Effector memory CD8-positive, alpha-beta T cell (primary cell): Measurements from ENCODE around the gene PITPNC1.
"Not testable (repeated sequence)": the region's sequence is repeated elsewhere in the genome, so short reads cannot be mapped to it uniquely, and the experiment has no call there.

ENCODE experiments used
- ATAC-seq: fragments of 150-1000 bp; cut with Tn5 transposase; replicated peaks from 2 replicates; pipeline ENCODE4 v1.10.0; 2021; ENCODE audit warnings: mild to moderate bottlenecking, moderate library complexity
- DNase-seq, 3 experiments: peaks; one replicate each; pipeline ENCODE4 v3.0.0; 2021
- H3K27ac Mint-ChIP-seq, 2 donors: one replicate each; pipeline ENCODE4 v1.8.0; 2022; ENCODE audit warnings: mild to moderate bottlenecking in 2 of 2, mixed read lengths in 2 of 2, moderate library complexity in 2 of 2
- H3K27me3 Mint-ChIP-seq, 2 donors: one replicate each; pipeline ENCODE4 v1.8.0; 2022; ENCODE audit warnings: mixed read lengths in 2 of 2
- H3K36me3 Mint-ChIP-seq: one replicate; pipeline ENCODE4 v1.8.0; 2022; ENCODE audit warnings: mild to moderate bottlenecking, moderate library complexity, mixed read lengths; ENCODE audit not compliant: insufficient read depth
- H3K4me1 Mint-ChIP-seq, 2 donors: one replicate each; pipeline ENCODE4 v1.8.0; 2022; ENCODE audit warnings: low read depth in 2 of 2, mixed read lengths in 2 of 2
- H3K4me3 Mint-ChIP-seq, 2 donors: one replicate each; pipeline ENCODE4 v1.8.0; 2022; ENCODE audit warnings: mild to moderate bottlenecking in 2 of 2, mixed read lengths in 2 of 2, moderate library complexity in 2 of 2
- H3K9me3 Mint-ChIP-seq, 2 donors: one replicate each; pipeline ENCODE4 v1.8.0; 2022; ENCODE audit warnings: mixed read lengths in 2 of 2

Gene PITPNC1

DNA sequence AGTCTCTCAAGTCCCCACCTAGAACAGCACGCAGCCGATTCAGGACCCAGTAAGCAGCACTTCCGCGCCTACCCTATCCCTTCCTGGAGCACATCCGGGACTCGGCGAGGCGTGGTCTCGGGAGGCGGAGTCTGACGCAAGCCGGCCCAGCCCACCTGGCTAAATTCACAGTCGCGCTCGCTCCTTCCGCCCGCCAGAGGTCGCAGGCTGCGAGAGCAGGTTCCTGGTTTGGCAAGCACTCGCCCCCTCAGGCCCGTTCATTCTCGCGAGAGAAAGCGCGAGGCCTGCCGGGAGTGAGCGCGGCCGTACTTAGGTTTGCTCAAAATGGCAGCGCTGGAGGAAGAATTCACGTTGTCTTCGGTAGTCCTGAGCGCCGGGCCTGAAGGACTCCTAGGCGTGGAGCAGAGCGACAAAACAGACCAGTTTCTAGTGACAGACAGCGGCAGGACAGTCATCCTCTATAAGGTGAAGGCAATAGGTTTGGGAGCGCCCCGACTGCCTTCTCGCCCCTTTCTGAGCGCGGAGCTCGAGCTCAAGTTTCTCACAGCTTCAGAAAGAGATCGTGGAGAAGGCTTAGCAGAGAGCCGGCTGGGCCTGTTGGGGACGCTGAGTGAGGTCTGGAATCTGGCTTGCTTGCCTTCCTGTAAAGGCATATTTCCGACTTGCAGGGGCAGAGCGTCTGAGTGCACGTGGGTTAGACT is 340.7 kb downstream of the PITPNC1 start, which contains the start of gene NOL11:
NOL11 (plus strand) TSS at position 313 of the 701 bp plus-strand sequence; CDS start at position 325, 12 bp downstream.
- H3K27me3 Mint-ChIP-seq, result peaks cover 0 to 6% of the 10 kb centered on the region in 2 donors
- DNase-seq, result peak; percentile 99
- H3K9me3 Mint-ChIP-seq, result no peaks in the 10 kb centered on the region
- peaks cover 53% of the 10 kb centered on the region for H3K36me3 Mint-ChIP-seq
- peak; percentile 90 for ATAC-seq
- H3K4me1 Mint-ChIP-seq, result peaks cover 10 to 18% of the 10 kb centered on the region in 2 donors
- peak within 1 kb of the TSS; percentile 99 to 100 for H3K4me3 Mint-ChIP-seq
- H3K27ac Mint-ChIP-seq, result peak within 1 kb of the TSS; percentile 99

- peak; percentile 22 for ATAC-seq
- peak overlapping the region; percentile 99 for H3K27ac Mint-ChIP-seq
- H3K36me3 Mint-ChIP-seq, result peaks cover 59% of the 10 kb centered on the region
- peak overlapping the region; percentile 99 to 100 for H3K4me3 Mint-ChIP-seq
- peaks cover 10 to 18% of the 10 kb centered on the region in 2 donors for H3K4me1 Mint-ChIP-seq
- no peaks in the 10 kb centered on the region for H3K9me3 Mint-ChIP-seq
- H3K27me3 Mint-ChIP-seq, result no peaks in the 10 kb centered on the region
- DNase-seq, result peak in 2 of 3 experiments; percentile 18 to 23
Measured at GRCh38 chr17:67718325-67718941, 341.4 kb downstream of the PITPNC1 start.

DNA sequence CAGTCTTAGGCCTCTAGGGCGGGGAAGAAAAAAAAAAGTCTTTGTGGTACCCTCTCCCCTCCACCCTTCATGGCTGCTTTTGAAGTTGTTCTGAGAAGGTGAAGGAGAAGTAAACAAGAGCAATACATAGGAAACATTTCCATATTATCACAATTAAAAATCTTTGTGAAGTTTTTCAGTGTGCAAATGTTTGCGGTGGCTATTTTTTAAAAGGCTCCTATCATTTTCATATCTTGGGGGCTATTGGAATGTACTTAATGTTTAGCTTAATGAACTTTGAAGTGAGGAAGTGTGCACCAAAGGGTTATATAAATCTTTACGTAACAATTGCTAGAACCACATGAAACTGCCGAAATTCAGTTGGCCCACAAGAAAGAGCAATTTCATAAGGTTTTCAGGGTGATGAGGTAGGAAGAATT is 348.3 kb downstream of the PITPNC1 start:
- no peak for ATAC-seq
- Mint-ChIP-seq H3K27me3 (no peaks in the 10 kb centered on the region), H3K27ac (peak overlapping the region in 1 of 2 donors; percentile 42), H3K9me3 (no peaks in the 10 kb centered on the region), H3K36me3 (peaks cover 99% of the 10 kb centered on the region), H3K4me1 (peaks cover 1 to 4% of the 10 kb centered on the region in 2 donors), H3K4me3 (no peak overlapping the region)
- no peak for DNase-seq

- peak overlapping the region in 1 of 2 donors; percentile 42 for H3K27ac Mint-ChIP-seq
- H3K36me3 Mint-ChIP-seq, result peaks cover 99% of the 10 kb centered on the region
- H3K4me1 Mint-ChIP-seq, result peaks cover 1 to 4% of the 10 kb centered on the region in 2 donors
- ATAC-seq, result no peak
- no peaks in the 10 kb centered on the region for H3K9me3 Mint-ChIP-seq
- no peak for DNase-seq
- no peaks in the 10 kb centered on the region for H3K27me3 Mint-ChIP-seq
- H3K4me3 Mint-ChIP-seq, result no peak overlapping the region
Measured at GRCh38 chr17:67725807-67726206, 348.7 kb downstream of the PITPNC1 start.

DNA sequence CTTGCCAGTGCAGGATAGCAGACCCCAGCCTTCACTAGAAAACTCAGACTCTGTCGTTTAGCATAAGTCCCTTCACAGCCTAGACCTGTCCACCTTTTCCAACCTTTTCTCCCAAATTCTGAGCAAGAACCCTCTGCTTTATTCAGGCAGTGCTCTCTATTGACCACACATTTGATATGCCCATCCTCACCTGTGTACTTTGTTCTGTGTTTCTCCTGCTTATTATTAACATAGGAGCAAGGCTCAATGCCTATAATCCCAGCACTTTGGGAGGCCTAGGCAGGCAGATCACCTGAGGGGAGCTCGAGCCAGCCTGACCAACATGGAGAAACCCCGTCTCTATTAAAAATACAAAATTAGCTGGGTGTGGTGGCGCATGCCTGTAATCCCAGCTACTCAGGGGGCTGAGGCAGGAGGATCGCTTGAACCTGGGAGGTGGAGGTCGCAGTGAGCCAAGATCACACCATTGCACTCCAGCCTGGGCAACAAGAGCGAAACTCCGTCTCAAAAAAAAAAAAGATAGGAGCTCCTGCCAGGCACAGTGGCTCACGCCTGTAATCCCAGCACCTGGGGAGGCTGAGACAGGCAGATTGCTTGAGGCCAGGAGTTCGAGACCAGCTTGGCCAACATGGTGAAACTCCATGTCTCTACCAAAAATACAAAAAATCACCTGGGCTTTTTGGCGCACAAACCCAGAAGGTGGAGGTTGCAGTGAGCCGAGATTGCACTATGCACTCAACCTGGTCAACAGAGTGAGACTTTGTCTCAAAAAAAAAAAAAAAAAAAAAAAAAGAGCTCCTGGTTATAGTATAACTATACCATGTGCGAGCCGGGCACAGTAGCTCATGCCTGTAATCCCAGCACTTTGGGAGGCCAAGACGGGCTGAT is 350.3 kb downstream of the PITPNC1 start:
- not testable (repeated sequence) for H3K4me3 Mint-ChIP-seq, DNase-seq, H3K27me3 Mint-ChIP-seq, H3K27ac Mint-ChIP-seq, H3K9me3 Mint-ChIP-seq, ATAC-seq, H3K4me1 Mint-ChIP-seq
- H3K36me3 Mint-ChIP-seq, result peaks cover 96% of the 10 kb centered on the region

DNA sequence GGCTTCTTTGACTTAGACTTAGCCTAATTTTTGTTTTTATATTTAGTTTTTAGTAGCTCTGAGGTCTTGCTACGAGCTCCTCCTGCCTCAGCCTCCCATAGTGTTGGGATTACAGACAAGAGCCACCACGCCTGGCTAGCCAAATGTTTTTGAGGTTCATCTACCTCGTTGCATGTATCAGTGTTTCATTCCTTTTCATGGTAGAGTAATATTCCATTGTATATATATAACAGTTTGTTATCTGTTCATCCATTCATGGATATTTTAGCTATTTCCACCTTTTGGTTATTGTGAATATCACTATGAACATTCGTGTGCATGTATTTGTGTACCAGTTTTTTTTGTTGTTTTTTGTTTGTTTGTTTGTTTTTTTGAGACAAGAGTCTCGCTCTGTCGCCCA is 352.8 kb downstream of the PITPNC1 start:
- no peak for ATAC-seq
- H3K4me3 Mint-ChIP-seq, result no peak overlapping the region
- no peaks in the 10 kb centered on the region for H3K27me3 Mint-ChIP-seq
- H3K4me1 Mint-ChIP-seq, result peaks cover 13 to 19% of the 10 kb centered on the region in 2 donors
- no peak overlapping the region for H3K27ac Mint-ChIP-seq
- DNase-seq, result no peak
- H3K9me3 Mint-ChIP-seq, result no peaks in the 10 kb centered on the region
- H3K36me3 Mint-ChIP-seq, result peaks cover 95% of the 10 kb centered on the region

DNA sequence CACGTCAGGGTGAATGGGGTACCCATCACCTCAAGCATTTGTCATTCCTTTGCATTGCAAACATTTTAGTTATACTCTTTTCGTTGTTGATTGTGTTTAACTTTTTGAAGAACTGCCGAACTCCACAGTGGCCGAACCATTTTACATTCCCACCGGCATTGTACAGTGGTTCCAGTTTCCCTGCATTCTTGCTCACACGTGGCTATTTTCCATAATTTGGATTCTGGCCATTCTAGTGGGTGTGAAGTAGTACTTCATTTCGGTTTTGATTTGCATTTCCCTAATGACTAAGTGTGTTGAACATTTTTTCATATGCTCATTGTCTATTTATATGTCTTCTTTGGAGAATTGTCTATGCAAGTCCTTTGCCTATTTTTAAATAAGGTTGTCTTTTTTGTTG is 353.6 kb downstream of the PITPNC1 start:
- H3K36me3 Mint-ChIP-seq, result peaks cover 92% of the 10 kb centered on the region

GRCh38 chr17:67733449-67733848 is 356.4 kb downstream of the PITPNC1 start:
- Mint-ChIP-seq H3K4me1 (peaks cover 13 to 16% of the 10 kb centered on the region in 2 donors), H3K4me3 (no peak overlapping the region), H3K36me3 (peaks cover 92% of the 10 kb centered on the region), H3K27ac (peak overlapping the region in 1 of 2 donors; percentile 77), H3K9me3 (no peaks in the 10 kb centered on the region), H3K27me3 (no peaks in the 10 kb centered on the region)
- ATAC-seq, result no peak
- DNase-seq, result no peak

More for the DNA sequence above, 353.6 kb downstream of the PITPNC1 start:
- Mint-ChIP-seq H3K4me1 (peaks cover 13 to 19% of the 10 kb centered on the region in 2 donors), H3K27ac (no peak overlapping the region), H3K27me3 (no peaks in the 10 kb centered on the region), H3K4me3 (no peak overlapping the region), H3K9me3 (no peaks in the 10 kb centered on the region)
- ATAC-seq (no peak), DNase-seq (no peak)

DNA sequence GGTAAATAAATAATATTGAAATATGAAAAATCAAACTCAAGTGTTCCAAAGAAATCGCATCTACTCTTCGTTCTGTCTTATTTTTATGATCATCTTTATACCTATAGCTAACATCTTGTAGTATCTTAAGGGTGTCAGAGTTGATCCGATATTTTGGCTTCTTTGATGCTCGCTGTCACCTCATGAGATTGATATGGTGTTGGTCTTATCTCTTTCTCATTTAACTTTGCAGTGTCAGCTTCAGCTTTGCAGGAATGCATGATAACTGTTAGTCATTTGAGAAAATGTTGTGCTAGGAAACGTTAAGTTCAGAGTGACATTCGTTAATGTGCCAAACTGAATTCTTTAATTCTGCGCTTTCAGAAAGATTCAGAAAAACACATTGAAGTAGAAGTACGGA is 360.1 kb downstream of the PITPNC1 start:
- H3K27ac Mint-ChIP-seq, result no peak overlapping the region
- peaks cover 94% of the 10 kb centered on the region for H3K36me3 Mint-ChIP-seq
- H3K4me1 Mint-ChIP-seq, result peaks cover 12 to 15% of the 10 kb centered on the region in 2 donors
- H3K4me3 Mint-ChIP-seq, result no peak overlapping the region
- ATAC-seq (no peak), DNase-seq (no peak)
- no peaks in the 10 kb centered on the region for H3K9me3 Mint-ChIP-seq
- H3K27me3 Mint-ChIP-seq, result no peaks in the 10 kb centered on the region

- no peak for ATAC-seq
- Mint-ChIP-seq H3K36me3 (peaks cover 98% of the 10 kb centered on the region), H3K27me3 (no peaks in the 10 kb centered on the region), H3K9me3 (no peaks in the 10 kb centered on the region), H3K27ac (peak overlapping the region; percentile 35 to 53), H3K4me3 (no peak overlapping the region), H3K4me1 (no peaks in the 10 kb centered on the region)
- DNase-seq, result no peak
Measured at GRCh38 chr17:67742025-67742424, 364.9 kb downstream of the PITPNC1 start.
